GM18520 (cell line): ENCODE measurements around the gene PTPRS.
"Not testable (repeated sequence)": the region's sequence is repeated elsewhere in the genome, so short reads cannot be mapped to it uniquely, and the experiment has no call there.

Experiments
- ATAC-seq: cut with Tn5 transposase; IDR thresholded peaks from one replicate; pipeline ENCODE4 v1.9.1; 2021; ENCODE audit not compliant: unreplicated experiment

PTPRS gene

DNA sequence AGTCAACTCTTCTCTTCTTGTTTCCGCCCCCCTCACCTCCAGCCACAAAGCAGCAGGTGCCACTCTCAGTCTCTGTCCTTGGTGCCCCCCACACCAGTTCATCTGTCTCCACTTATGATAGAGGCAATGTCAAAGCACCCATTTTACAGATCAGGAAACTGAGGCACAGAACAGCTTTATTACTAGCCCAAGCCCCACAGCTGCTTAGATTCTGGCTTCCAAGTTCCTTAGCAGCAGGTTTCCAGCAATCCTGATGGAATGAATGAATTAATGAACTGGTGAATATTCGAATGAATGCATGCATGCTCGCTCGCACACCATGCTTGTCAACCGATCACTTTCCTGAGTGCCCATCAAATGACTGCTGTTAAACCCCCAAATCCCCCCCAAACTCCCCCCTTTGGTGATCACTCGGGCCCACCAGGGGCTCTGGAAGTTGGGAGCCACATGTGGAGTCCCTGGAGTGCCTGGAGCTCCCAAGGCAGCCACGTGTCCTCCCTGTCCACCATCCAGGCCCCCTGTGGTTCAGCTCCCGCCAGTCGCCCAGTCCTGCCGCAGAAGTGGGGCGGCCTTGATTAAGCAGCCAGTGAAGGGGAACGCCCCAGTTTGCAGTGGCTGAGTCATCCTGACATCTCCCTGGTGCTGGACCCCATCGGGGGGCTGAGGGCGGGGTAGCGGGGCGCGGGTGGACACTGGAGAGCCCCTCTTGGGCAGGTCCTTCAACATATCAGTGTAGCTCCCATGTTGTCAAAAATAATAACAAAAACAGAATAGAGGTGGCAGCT, 6.8 kb downstream of the PTPRS start:
- ATAC-seq: no peak

DNA sequence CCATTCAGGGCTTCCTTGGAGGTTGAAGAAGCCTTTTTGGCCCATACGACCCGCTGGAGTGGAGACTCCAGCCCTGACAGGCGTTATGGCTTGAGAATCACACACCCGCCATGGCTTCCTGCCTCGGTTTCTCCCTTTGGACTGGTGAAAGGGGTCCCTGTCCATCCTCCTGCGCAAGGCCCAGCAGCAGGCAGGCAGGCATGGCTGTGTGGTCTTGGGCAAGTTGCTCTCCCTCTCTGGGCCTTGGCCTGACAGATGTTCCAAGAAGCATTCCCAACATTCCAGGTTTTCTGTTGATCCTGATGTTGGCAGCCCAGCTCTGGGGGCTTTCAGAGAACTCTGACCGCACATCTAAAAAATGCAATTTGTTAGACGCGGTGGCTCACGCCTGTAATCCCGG, 8.1 kb downstream of the PTPRS start:
- no peak for ATAC-seq

DNA sequence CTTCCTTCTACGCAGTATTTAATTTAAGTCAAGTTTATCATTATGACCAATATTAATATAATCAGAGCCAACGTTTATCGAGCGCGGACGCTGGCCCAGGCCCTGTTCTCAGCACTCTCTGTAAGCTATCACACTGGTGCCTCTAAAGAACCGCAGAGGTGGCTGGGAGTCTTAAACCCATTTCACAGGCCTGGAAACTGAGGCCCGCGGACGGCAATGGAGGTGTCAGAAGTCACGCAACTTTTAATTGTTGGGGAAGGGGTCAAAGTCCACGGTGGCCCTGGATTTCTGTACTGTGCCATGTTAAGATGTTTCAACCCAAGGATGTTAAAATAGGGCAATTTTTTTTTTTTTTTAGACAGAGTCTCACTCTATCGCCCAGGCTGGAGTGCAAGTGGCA, 8.8 kb downstream of the PTPRS start:
- no peak for ATAC-seq

DNA sequence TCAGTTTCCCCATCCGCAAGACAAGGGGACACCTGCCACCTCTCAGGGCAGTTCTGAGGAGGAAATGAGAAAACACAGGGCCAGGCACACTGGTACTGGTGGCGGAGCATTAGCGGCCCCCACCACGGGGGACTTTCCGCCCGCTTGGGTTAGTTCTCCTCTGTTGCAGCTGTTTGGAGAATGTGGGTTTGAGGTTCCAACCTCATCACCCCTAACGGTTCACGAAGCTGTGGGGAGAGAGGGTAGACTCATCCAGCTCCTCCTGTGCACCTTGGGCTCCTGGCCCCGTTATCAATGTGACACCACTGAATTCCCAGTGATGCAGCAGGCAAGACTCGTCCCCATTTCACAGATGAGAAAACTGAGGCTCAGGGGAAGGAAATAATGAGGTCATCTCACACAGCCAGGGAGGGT, 10.3 kb downstream of the PTPRS start:
- ATAC-seq: no peak

DNA sequence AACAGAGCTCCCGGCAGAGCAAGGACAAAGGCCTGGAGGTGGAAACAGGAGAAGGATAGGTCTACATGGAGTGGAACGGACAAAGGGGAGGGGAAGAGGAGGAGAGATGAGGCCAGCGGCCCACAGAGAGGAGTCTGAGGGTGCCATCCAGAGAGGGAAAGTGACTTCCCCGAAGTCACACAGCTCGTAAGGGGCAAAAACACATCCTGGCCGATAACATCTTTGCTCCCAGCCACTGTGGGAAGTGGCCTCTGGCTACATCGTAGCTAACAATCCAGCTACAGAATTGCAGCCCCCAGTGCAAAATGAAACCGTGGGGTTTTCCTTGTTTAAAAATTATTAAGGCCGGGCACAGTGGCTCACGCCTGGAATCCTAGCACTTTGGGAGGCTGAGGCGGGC, 11.5 kb downstream of the PTPRS start:
- ATAC-seq: no peak

DNA sequence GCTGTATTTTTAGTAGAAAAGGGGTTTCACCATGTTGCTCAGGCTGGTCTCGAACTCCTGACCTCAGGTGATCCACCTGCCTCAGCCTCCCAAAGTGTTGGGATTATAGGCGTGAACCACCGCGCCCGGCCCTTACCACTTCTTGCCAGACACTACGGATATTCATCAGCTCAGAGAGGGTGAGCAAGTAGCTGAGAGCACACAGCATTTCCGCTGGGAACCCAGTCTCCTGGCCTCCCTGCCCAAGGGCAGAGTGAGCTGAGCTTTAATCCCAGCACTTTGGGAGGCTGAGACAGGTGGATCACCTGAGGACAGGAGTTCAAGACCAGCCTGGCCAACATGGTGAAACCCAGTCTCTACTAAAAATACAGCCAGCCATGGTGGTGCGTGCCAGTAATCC, 12.2 kb downstream of the PTPRS start:
- not testable (repeated sequence) for ATAC-seq

DNA sequence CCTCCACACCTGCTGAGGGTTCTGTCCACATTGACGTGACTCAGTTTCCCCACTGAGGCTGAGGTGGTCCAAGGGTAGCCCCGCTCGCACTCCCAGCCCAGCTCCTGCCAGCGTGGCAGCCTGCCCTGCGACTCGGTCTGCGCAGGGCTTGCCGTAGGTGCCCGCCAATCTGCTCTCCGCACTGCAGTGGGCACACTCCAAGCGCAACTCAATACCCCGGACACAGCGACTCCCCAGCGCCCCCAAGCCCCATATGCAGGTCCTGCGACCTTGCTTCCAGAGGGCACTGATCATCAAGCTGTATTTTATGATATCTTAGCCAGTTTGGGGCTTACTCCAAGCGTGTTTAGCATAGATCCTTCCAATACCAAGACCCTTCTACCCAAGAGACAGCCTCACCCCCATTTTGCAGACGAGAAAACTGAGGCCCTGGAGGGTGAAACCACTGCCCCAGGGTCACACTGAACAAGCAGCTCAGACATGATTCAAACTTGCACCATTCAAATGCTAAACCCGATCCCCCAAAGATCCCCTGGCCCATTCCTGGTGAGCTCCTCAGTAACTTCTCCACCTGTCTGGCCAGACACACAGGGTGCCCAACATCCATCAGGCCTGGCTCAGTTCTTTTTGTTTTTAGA, 13.5 kb downstream of the PTPRS start:
- ATAC-seq: no peak

DNA sequence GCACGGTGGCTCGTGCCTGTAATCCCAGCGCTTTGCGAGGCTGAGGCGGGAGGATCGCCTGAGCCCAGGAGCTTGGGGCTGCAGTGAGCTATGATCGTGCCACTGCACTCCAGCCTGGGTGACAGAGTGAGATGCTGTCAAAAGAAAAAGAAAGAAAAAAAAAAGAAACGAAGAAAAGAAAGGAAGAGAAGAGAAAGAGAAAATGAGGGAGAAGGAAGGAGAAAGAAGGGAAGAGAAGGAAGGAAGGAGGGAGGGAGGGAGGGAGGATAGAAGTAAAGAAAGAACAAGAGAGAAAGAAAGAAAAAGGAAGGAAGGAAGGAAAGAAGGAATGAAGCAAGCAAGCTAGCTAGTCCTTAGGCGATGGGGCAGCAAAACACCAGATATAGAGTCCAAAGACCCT, 14.1 kb downstream of the PTPRS start:
- no peak for ATAC-seq

DNA sequence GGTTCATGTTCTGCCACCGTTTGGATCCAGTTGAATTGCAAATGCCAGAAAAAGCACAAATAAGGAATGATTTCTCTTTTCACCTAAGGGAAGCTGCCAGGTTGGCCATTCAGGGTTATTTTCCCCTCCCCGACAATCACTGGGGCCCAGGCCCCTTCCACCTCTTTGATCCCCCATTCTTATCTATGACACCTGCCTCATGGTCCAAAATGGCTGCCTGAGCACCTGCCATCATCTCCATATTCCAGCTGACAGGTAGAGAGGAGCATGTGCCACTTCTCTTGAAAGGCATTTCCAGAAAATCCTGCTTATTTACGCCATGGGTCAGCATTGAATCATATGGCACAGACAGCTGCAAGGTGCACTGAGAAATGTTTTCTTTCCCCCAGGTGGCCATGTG, 15.7 kb downstream of the PTPRS start:
- ATAC-seq: no peak

DNA sequence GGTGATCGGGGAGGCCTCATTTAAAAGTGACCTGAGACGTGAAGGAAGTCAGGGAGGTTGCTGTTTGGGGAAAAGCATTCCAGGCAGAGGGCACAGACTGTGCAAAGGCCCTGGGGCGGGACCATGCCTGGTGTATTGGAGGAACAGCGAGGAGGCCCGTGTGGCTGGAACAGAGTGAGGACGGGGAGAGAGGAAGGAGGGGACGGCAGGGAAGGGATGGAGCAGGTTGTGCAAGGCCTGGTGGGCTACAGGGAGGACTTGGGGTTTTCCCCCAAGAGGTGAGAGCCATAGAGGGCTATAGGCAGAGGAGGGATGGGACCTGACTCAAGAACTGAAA, 17.2 kb downstream of the PTPRS start:
- ATAC-seq: no peak

DNA sequence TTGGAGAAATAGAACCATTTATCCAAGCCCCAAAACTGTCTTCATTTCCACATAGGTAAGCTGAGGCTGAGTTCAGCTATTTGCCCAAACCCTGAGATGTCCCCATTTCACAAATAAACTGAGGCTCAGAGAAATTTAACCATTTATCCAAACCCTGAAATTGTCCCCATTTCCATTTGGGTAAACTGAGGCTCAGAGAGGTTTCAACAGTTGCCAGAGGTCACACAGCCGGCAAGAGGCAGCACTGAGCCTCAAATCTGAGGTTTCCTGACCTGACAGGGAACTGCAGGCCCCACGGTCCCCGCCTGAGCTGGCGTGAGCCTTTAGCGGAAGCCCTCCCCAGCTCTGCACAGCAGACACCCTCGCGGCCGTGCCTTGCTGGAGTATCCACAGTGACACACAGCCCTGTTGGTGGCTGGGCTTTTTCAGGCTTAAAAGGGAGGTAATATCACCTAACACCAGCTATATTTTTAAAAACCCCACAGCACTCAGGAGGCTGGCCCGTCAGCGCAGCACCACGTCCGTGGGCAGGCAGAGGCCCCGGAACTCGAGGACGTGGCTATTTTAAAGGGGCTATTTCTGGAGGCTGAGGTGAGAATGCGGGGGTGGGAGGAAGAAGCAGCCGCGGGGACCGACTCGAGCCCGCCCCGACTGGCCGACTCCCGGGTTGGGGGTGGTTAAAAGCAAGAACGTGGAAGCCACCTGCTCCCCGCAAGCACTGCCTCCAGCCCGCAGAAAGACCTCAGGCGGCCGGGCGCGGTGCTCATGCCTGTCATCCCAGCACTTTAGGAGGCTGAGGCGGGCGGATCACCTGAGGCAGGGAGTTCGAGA, 18.5 kb downstream of the PTPRS start:
- ATAC-seq: no peak

DNA sequence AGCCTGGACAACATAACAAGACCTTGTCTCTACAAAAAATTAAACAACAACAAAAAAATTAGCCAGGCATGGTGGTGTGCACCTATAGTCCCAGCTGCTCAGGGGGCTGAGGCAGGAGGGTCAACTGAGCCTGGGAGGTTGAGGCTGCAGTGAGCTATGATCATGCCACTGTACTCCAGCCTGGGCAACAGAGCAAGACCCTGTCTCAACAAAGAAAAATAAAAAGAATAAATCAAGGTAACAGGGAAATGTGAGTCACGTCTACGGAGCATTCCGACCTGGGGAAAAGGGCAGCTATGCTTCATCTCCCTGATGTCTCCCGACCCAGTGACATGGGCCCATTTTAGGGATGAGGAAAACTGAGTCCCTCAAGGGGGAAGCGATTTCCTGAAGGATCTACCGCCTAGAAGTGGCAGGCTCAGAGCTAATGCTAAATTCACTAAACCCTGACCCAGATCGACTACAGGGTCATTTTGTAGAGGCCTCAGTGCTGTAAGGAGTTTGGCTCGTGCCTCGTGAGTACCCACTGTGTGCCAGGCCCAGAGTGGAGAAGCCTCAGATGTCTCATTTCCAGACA, 19.5 kb downstream of the PTPRS start:
- no peak for ATAC-seq

DNA sequence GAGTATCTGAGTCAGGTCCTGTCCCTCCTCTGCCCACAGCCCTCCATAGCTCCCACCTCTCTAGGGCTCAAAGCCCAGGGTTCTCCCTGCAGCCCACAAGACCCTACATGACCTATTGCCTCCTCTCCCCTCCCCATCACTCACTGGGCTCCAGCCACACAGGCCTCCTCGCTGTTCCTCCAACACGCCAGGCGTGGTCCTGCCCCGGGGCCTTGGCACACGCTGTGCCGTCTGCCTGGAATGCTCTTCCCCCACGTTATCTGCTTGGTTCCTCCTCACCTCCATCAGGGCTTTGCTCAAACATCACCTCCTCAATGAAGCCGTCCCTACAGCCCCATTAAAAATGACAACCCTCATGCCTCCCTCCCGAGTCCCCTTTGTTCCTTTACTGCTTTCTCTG, 21.1 kb downstream of the PTPRS start:
- ATAC-seq: no peak

DNA sequence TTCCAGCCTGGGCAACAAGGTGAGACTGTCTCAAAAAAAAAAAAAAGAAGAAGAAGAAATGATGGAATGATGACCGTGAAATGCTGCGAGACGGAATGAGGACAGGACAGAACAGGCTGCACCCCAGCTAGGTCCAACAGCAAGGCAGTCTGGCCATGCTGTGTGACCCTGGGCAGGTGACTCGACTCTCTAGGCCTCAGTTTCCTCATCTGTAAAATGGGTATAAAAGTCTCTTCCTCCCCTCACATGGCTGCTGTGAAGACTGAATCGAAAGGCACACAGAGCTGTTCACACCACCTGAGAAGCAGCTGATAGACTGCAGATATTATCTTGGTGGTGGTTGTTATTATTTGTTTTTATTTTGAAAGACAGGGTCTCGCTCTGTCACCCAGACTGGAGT, 22.3 kb downstream of the PTPRS start:
- no peak for ATAC-seq

DNA sequence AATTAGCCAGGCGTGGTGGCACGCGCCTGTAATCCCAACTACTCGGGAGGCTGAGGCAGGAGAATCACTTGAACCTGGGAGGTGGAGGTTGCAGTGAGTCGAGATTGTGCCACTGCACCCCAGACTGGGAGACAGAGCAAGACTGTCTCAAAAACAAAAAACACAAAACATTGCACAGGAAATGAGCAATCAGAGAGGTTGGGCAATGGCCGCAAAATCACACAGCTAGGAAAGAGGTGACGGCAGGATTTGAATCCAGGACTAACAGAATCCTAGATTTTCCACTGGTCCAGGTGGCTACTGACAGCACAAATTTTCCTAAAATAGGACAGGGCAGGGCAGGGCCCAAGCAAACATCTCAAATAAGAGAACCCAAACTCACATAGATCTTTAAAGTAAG, 23.3 kb downstream of the PTPRS start:
- no peak for ATAC-seq

DNA sequence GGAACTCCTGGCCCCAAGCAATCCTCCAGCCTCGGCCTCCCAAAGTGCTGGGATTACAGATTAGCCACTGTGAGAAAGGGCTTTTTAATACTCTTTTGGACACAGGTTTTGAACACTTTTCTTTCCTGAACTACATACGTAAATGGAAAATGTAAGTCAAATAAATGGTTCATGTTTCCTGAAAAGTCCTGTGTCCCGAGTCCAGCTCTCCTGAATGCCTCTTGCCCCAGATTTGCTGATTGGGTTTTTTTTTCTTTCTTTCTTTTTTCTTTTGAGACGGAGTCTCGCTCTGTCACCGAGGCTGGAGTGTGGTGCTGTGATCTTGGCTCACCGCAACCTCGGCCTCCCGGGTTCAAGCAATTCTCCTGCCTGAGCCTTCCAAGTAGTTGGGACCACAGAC, 24.5 kb downstream of the PTPRS start:
- ATAC-seq: no peak

DNA sequence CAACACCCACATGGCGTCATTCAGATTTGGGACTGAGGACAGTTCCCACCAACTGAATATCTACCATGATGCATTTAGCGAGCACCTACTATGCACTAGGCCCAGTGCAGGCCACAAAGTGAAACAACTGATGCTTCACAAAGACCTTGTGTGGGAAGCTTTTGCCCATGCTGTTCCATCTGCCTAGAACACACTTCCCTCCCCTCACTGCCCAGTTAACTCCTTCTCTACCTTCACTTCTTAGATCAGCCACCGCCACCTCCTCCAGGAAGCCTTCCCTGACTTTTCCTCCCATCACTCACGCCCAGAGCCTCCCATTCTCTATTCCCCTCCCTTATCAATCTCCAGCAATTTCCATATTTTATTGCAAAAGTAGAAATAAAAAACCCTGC, 25.7 kb downstream of the PTPRS start:
- ATAC-seq: no peak

DNA sequence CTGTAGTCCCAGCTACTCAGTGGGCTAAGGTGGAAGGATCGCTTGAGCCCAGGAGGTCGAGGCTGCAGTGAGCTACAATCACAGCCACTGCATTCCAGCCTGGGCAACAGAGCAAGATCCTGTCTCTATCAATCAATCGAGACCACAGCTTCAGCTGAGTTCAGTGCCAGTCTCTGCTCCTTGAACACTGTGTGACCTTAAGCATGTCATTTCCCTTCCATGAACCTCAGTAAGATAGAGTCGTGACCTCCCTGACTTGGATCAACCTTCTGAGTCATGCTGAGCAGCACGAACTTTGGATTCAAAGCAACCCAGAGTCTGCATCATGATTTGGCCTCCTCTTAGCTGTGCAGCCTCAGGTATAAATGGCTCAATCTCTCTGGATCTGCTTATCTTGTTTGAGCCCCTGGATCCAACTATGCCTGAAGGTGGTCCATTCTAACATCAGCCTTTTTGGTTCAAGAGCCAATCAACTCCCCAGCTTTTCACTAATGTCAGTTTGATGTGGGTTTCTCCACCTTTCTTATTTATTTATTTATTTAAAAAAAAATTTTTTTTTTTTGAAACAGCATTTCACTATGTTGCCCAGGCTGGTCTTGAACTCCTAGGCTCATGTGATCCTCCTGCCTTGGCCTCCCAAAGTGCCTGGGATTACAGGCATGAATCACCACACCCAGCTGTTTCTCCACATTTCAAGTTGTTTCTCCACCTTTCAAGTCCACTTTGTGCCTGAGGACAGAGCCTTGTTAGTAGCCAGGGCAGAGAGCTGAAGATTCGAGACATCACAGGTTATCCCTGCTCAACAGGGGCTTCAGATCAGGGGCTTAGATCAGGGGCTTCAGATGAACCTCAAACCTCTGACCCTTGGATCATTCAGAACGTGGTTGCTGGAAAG, 26.4 kb downstream of the PTPRS start:
- no peak for ATAC-seq

DNA sequence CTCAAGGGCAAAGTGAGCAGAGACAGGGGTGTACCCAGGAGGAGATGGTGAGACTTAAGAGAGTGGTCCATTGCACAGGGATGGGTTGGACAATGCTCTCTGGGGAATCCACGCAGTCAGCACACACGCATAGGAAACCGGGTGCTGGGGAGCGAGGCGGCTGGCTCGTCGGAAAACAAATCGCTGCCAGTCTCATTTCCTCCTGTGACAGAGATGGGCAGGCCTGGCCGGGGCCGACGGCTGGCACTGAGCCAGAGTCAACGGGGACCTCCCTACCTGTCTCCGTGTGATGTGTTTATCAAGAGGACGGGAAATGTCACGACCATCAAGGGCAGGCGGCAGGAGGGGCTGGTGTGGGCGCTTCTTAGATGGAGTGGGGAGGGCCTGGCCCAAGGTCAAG, 27.3 kb downstream of the PTPRS start:
- no peak for ATAC-seq

DNA sequence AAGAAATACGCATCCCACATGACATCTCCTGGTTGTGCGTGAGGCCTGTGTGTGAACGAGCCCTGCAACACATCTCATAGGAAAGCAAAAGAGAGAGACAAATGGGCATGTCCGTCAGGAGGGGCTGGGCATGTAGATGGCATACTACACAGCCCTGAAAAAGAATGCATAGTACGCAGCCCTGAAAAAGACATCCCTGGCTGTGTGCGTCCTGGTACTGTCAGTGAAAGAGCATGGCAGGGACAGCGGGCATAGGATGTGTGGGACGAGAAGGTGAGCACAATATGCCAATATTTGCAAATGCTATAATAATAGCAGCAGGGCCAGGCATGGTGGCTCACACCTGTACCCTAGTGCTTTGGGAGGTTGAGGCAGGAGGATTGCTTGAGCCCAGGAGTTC, 28.6 kb downstream of the PTPRS start:
- no peak for ATAC-seq
